WTC11 (cell line): ENCODE data around the gene UBE2L3. TPM values are rescaled to one million over a fixed set of nuclear protein-coding genes. Genes with fewer than 3 reads are reported as not detected.

ENCODE experiments used
- EMX1 ChIP-seq: fragments of 250-450 bp; sonication (Bioruptor Pico); IDR thresholded peaks from 2 replicates; pipeline ENCODE4 v1.8.0; 2021; ENCODE audit warnings: mild to moderate bottlenecking
- ETV6 ChIP-seq: sonication (generic); formaldehyde crosslinking; IDR thresholded peaks from 2 replicates; pipeline ENCODE4 v1.8.1; 2022; ENCODE audit warnings: mild to moderate bottlenecking, missing genetic modification reagents
- GABPB1 ChIP-seq: sonication (generic); formaldehyde crosslinking; IDR thresholded peaks from 2 replicates; pipeline ENCODE4 v1.8.1; 2023; ENCODE audit warnings: mild to moderate bottlenecking, missing genetic modification reagents
- KAT7 ChIP-seq: sonication (generic); formaldehyde crosslinking; IDR thresholded peaks from 2 replicates; pipeline ENCODE4 v1.8.1; 2023; ENCODE audit warnings: missing genetic modification reagents, mild to moderate bottlenecking, borderline replicate concordance
- RELA ChIP-seq: sonication (generic); formaldehyde crosslinking; IDR thresholded peaks from 2 replicates; pipeline ENCODE4 v1.8.1; 2022; ENCODE audit warnings: missing genetic modification reagents, mild to moderate bottlenecking, borderline replicate concordance
- SMAD4 ChIP-seq: sonication (generic); formaldehyde crosslinking; IDR thresholded peaks from 2 replicates; pipeline ENCODE4 v1.8.0; 2022; ENCODE audit warnings: mild to moderate bottlenecking, missing genetic modification reagents
- TEAD1 ChIP-seq: sonication (generic); formaldehyde crosslinking; IDR thresholded peaks from 2 replicates; pipeline ENCODE4 v1.8.0; 2022; ENCODE audit warnings: mild to moderate bottlenecking, missing genetic modification reagents
- TEAD4 ChIP-seq: sonication (generic); formaldehyde crosslinking; IDR thresholded peaks from 2 replicates; pipeline ENCODE4 v1.8.0; 2022; ENCODE audit warnings: mild to moderate bottlenecking, missing genetic modification reagents
- TP53 ChIP-seq: sonication (generic); formaldehyde crosslinking; IDR thresholded peaks from 2 replicates; pipeline ENCODE4 v1.8.1; 2023; ENCODE audit warnings: mild to moderate bottlenecking, missing genetic modification reagents
- total RNA-seq: library from RNA; stranded (reverse); gene quantifications from 3 replicates; pipeline ENCODE4 v1.2.3, GENCODE V29; 2021
- TF ChIP-seq, protein P1 (sequence below): sonication (generic); formaldehyde crosslinking; IDR thresholded peaks from 2 replicates; pipeline ENCODE4 v1.8.0; 2023; ENCODE audit warnings: missing genetic modification reagents
- TF ChIP-seq, protein P2 (sequence below): fragments of 250-450 bp; sonication (Bioruptor Pico); conservative IDR thresholded peaks from 2 replicates; pipeline ENCODE4 v1.9.0; 2021; ENCODE audit warnings: mild to moderate bottlenecking
- TF ChIP-seq, protein P3 (sequence below): sonication (generic); formaldehyde crosslinking; IDR thresholded peaks from 2 replicates; pipeline ENCODE4 v1.8.0; 2022; ENCODE audit warnings: missing genetic modification reagents
- TF ChIP-seq, protein P4 (sequence below): sonication (generic); formaldehyde crosslinking; IDR thresholded peaks from 2 replicates; pipeline ENCODE4 v1.8.0; 2022; ENCODE audit warnings: mild to moderate bottlenecking, missing genetic modification reagents
- TF ChIP-seq, protein P5 (sequence below): sonication (generic); formaldehyde crosslinking; IDR thresholded peaks from 2 replicates; pipeline ENCODE4 v1.8.1; 2022; ENCODE audit warnings: low read depth, missing genetic modification reagents, borderline replicate concordance
- TF ChIP-seq, protein P6 (sequence below): sonication (generic); formaldehyde crosslinking; IDR thresholded peaks from 2 replicates; pipeline ENCODE4 v1.8.1; 2022; ENCODE audit warnings: mild to moderate bottlenecking, moderate library complexity, missing genetic modification reagents
- TF ChIP-seq, protein P7 (sequence below): sonication (generic); formaldehyde crosslinking; IDR thresholded peaks from 2 replicates; pipeline ENCODE4 v1.8.1; 2023; ENCODE audit warnings: mild to moderate bottlenecking, moderate library complexity, missing genetic modification reagents
- TF ChIP-seq, protein P8 (sequence below): sonication (generic); formaldehyde crosslinking; IDR thresholded peaks from 2 replicates; pipeline ENCODE4 v1.8.1; 2022; ENCODE audit warnings: missing genetic modification reagents, borderline replicate concordance
- TF ChIP-seq, protein P9 (sequence below): fragments of 250-450 bp; sonication (Bioruptor Pico); IDR thresholded peaks from 2 replicates; pipeline ENCODE4 v1.9.0; 2021; ENCODE audit warnings: mild to moderate bottlenecking
- TF ChIP-seq, protein P10 (sequence below): sonication (generic); formaldehyde crosslinking; IDR thresholded peaks from 2 replicates; pipeline ENCODE4 v1.8.1; 2023; ENCODE audit warnings: mild to moderate bottlenecking, missing genetic modification reagents

Gene UBE2L3
- total RNA-seq, 1 experiment from 2014 or later, result 79.1 TPM

DNA sequence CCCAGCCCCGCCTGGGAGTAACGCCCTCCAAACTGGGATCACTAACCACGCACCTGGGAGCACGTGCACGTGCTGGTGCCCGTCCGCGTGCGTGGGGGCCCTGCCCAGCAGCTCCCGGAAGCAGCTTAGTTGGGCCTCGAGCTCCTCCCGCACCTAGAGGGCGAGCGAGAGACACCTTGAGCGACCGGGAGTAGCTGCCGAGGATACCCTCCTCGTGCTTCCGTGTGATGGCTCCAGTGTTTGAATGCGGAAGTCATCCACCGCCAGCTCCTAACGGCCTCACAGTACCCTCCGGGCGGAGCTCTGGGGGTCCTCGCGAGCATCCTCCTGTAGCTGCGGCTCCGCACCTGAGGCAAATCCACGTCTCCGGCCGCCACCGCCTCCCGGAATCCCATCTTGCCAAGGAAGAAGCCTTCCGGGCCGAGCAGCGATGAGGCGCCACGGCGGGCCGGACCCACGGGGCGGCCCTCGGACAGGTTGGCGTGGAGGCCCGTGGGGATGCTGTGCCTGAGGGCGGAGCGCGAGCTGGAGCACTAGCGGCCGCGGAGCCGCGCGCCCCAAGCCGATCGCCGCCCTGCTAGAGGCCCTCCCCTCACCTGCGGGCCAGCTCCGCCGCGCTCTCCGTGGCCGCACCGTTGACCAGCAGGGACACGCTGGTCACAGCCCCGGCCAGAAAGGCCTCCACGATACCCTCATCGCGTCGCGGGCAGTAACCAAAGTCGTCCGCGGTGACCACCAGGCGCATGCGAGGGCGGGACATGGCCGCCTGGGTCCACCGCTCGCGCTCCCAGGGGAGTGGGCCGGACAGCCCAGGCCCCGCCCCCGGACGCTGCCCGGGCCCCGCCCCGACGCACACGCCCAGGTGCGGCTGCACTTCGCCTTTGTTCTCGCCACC lies 62.0 kb downstream of the UBE2L3 start, which contains the start of gene YDJC (continued):
- TF ChIP-seq KAT7 (CRISPR knock-in tag), result no peak
- no peak for TF ChIP-seq EMX1 (CRISPR knock-in tag)
- TF ChIP-seq, protein P1, sequence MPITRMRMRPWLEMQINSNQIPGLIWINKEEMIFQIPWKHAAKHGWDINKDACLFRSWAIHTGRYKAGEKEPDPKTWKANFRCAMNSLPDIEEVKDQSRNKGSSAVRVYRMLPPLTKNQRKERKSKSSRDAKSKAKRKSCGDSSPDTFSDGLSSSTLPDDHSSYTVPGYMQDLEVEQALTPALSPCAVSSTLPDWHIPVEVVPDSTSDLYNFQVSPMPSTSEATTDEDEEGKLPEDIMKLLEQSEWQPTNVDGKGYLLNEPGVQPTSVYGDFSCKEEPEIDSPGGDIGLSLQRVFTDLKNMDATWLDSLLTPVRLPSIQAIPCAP (CRISPR knock-in tag), result peak; percentile 81
- TF ChIP-seq RELA, result peak; percentile 93
- TF ChIP-seq, protein P2, sequence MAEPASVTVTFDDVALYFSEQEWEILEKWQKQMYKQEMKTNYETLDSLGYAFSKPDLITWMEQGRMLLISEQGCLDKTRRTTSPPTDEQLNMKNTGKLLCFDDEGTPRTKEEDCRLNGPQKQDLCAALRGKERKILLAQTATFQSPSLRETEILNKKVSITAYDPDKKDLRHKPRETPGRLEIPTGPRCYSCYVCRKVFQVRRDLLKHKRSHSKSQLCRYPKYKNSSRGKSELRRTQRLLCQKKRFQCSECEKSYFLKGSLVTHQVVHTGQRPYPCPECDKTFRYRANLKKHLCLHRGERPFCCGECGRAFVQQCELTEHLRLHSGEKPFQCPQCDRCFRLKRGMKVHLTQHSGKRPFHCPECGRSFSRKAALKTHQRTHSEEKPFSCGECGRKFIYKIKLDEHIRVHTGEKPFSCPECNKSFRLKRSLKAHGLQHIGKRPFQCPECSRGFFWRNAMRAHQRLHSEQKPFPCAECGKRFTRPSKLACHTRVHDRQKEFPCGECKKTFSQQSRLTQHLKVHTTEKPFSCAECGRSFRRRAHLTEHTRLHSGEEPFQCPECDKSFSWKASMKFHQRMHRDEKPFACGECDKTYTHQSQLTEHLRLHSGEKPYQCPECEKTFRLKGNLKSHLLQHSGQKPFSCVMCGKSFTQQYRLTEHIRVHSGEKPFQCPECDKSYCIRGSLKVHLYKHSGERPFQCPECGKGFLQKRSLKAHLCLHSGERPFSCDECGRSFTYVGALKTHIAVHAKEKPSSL (CRISPR knock-in tag), result no peak
- TF ChIP-seq TP53 (CRISPR knock-in tag), result no peak
- TF ChIP-seq, protein P3, sequence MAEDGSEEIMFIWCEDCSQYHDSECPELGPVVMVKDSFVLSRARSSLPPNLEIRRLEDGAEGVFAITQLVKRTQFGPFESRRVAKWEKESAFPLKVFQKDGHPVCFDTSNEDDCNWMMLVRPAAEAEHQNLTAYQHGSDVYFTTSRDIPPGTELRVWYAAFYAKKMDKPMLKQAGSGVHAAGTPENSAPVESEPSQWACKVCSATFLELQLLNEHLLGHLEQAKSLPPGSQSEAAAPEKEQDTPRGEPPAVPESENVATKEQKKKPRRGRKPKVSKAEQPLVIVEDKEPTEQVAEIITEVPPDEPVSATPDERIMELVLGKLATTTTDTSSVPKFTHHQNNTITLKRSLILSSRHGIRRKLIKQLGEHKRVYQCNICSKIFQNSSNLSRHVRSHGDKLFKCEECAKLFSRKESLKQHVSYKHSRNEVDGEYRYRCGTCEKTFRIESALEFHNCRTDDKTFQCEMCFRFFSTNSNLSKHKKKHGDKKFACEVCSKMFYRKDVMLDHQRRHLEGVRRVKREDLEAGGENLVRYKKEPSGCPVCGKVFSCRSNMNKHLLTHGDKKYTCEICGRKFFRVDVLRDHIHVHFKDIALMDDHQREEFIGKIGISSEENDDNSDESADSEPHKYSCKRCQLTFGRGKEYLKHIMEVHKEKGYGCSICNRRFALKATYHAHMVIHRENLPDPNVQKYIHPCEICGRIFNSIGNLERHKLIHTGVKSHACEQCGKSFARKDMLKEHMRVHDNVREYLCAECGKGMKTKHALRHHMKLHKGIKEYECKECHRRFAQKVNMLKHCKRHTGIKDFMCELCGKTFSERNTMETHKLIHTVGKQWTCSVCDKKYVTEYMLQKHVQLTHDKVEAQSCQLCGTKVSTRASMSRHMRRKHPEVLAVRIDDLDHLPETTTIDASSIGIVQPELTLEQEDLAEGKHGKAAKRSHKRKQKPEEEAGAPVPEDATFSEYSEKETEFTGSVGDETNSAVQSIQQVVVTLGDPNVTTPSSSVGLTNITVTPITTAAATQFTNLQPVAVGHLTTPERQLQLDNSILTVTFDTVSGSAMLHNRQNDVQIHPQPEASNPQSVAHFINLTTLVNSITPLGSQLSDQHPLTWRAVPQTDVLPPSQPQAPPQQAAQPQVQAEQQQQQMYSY (CRISPR knock-in tag), result peak; percentile 71; the same call in 1 of the 2 replicates
- TF ChIP-seq, protein P4, sequence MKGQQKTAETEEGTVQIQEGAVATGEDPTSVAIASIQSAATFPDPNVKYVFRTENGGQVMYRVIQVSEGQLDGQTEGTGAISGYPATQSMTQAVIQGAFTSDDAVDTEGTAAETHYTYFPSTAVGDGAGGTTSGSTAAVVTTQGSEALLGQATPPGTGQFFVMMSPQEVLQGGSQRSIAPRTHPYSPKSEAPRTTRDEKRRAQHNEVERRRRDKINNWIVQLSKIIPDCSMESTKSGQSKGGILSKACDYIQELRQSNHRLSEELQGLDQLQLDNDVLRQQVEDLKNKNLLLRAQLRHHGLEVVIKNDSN, result peak; percentile 85; the same call in 1 of the 2 replicates
- TF ChIP-seq, protein P5, sequence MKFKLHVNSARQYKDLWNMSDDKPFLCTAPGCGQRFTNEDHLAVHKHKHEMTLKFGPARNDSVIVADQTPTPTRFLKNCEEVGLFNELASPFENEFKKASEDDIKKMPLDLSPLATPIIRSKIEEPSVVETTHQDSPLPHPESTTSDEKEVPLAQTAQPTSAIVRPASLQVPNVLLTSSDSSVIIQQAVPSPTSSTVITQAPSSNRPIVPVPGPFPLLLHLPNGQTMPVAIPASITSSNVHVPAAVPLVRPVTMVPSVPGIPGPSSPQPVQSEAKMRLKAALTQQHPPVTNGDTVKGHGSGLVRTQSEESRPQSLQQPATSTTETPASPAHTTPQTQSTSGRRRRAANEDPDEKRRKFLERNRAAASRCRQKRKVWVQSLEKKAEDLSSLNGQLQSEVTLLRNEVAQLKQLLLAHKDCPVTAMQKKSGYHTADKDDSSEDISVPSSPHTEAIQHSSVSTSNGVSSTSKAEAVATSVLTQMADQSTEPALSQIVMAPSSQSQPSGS, result peak; percentile 84
- peak; percentile 90 for TF ChIP-seq SMAD4 (CRISPR knock-in tag)
- no peak; the same call in 1 of the 2 replicates for TF ChIP-seq ETV6
- TF ChIP-seq, protein P6, sequence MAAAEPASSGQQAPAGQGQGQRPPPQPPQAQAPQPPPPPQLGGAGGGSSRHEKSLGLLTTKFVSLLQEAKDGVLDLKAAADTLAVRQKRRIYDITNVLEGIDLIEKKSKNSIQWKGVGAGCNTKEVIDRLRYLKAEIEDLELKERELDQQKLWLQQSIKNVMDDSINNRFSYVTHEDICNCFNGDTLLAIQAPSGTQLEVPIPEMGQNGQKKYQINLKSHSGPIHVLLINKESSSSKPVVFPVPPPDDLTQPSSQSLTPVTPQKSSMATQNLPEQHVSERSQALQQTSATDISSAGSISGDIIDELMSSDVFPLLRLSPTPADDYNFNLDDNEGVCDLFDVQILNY, result peak; percentile 95
- TF ChIP-seq, protein P7, sequence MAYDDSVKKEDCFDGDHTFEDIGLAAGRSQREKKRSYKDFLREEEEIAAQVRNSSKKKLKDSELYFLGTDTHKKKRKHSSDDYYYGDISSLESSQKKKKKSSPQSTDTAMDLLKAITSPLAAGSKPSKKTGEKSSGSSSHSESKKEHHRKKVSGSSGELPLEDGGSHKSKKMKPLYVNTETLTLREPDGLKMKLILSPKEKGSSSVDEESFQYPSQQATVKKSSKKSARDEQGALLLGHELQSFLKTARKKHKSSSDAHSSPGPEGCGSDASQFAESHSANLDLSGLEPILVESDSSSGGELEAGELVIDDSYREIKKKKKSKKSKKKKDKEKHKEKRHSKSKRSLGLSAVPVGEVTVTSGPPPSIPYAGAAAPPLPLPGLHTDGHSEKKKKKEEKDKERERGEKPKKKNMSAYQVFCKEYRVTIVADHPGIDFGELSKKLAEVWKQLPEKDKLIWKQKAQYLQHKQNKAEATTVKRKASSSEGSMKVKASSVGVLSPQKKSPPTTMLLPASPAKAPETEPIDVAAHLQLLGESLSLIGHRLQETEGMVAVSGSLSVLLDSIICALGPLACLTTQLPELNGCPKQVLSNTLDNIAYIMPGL, result peak; percentile 78
- TF ChIP-seq, protein P8, sequence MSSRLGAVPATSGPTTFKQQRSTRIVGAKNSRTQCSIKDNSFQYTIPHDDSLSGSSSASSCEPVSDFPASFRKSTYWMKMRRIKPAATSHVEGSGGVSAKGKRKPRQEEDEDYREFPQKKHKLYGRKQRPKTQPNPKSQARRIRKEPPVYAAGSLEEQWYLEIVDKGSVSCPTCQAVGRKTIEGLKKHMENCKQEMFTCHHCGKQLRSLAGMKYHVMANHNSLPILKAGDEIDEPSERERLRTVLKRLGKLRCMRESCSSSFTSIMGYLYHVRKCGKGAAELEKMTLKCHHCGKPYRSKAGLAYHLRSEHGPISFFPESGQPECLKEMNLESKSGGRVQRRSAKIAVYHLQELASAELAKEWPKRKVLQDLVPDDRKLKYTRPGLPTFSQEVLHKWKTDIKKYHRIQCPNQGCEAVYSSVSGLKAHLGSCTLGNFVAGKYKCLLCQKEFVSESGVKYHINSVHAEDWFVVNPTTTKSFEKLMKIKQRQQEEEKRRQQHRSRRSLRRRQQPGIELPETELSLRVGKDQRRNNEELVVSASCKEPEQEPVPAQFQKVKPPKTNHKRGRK (CRISPR knock-in tag), result no peak
- TF ChIP-seq GABPB1 (CRISPR knock-in tag), result peak; percentile 88
- TF ChIP-seq TEAD4 (CRISPR knock-in tag), result peak; percentile 75; the same call in 1 of the 2 replicates
- TF ChIP-seq TEAD1 (CRISPR knock-in tag), result peak; percentile 96
- TF ChIP-seq, protein P9, sequence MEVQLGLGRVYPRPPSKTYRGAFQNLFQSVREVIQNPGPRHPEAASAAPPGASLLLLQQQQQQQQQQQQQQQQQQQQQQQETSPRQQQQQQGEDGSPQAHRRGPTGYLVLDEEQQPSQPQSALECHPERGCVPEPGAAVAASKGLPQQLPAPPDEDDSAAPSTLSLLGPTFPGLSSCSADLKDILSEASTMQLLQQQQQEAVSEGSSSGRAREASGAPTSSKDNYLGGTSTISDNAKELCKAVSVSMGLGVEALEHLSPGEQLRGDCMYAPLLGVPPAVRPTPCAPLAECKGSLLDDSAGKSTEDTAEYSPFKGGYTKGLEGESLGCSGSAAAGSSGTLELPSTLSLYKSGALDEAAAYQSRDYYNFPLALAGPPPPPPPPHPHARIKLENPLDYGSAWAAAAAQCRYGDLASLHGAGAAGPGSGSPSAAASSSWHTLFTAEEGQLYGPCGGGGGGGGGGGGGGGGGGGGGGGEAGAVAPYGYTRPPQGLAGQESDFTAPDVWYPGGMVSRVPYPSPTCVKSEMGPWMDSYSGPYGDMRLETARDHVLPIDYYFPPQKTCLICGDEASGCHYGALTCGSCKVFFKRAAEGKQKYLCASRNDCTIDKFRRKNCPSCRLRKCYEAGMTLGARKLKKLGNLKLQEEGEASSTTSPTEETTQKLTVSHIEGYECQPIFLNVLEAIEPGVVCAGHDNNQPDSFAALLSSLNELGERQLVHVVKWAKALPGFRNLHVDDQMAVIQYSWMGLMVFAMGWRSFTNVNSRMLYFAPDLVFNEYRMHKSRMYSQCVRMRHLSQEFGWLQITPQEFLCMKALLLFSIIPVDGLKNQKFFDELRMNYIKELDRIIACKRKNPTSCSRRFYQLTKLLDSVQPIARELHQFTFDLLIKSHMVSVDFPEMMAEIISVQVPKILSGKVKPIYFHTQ (CRISPR knock-in tag), result no peak
- TF ChIP-seq, protein P10, sequence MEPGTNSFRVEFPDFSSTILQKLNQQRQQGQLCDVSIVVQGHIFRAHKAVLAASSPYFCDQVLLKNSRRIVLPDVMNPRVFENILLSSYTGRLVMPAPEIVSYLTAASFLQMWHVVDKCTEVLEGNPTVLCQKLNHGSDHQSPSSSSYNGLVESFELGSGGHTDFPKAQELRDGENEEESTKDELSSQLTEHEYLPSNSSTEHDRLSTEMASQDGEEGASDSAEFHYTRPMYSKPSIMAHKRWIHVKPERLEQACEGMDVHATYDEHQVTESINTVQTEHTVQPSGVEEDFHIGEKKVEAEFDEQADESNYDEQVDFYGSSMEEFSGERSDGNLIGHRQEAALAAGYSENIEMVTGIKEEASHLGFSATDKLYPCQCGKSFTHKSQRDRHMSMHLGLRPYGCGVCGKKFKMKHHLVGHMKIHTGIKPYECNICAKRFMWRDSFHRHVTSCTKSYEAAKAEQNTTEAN (CRISPR knock-in tag), result peak; percentile 96
